GM19328 (cell line): ENCODE results near the gene PCDHGC5.

Experiments used
- ATAC-seq: cut with Tn5 transposase; IDR thresholded peaks from one replicate; pipeline ENCODE4 v1.9.1; 2021; ENCODE audit warnings: mild to moderate bottlenecking, moderate library complexity; ENCODE audit not compliant: unreplicated experiment

PCDHGC5 gene

GRCh38 chr5:141490271-141490670 is 1.4 kb downstream of the PCDHGC5 start:
- no peak for ATAC-seq

DNA sequence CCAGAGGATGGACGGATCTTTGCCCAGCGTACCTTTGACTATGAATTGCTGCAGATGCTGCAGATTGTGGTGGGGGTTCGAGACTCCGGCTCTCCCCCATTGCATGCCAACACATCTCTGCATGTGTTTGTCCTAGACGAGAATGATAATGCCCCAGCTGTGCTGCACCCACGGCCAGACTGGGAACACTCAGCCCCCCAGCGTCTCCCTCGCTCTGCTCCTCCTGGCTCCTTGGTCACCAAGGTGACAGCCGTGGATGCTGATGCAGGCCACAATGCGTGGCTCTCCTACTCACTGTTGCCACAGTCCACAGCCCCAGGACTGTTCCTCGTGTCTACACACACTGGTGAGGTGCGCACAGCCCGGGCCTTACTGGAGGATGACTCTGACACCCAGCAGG is 1.9 kb downstream of the PCDHGC5 start:
- no peak for ATAC-seq

GRCh38 chr5:141491323-141492167 is 2.7 kb downstream of the PCDHGC5 start:
- no peak for ATAC-seq

DNA sequence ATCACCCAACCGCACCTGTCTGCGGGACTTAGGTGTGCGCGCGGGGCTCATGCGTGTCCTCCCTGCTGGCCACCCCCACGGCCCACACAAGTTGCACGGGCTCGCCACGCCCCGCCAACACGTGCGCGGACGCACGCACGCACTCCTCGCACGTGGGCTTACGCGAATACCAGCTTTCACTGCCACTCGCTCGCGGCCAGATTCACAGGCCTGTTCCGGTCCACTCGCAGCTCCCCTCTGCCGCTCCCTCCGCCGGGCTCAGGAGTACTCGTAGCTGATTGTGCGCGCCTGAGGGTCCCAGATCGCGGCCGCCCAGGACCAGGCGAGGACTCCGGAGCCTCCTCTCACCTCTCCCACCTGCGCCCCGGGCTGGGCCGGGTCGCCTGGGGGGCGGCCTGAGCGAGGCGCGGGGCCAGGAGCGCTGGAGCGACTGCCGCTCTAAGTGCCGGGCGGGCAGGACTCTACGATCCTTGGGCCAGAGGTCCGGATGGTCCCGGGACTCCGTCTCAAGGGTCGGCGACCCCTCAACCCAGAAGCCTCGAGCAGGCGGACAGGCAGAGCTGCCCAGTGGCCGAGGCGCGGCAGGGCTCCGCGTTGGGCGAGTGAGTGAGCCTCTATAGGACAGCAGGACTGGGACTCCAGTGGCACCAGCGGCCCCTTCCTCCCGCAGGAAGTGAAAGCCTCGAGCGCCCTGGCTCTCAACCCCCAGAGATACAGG is 3.4 kb downstream of the PCDHGC5 start:
- ATAC-seq = no peak

DNA sequence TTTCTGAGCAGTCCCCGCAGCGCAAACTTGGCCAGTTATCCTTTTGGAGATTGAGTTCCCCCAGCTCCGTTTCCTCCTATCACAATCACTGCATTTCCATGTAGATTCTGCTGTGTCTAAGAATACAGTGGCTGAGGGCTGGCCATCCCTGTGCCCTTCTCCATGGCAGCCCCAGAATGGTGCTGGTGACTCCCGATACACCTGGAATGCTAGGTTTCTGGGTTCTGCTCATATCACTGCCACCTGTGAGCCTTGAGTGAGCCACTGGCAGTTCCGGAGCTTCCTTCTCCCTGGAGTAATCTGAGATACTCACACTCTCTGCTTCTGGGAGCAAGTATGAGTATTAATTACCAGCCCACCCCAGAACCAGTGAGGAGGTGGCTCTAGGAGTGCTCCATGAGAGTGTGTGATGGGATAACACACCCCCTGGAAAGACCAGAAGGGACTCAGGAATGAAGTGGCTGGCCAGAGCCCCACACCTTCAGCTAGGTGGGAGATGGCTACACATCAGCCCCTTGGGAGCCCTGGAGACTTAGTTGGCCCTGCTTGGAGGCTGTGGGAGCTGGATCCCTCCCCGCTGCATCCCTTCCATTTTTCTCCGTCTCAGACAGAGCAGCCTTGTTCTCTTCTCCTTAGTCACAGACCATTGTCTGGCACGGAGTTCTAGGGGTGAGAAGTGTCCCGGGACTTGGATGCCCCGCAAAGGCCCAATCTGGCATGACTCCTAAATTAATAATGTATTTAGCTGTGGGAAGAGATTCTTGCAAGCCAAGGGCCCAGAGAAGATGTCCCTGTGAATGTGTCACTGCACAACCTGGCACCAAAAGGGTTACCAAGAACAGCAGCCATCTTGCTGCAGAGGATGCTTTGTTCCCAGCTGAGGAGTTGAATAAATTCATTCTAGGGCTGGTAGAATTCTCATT is 4.9 kb downstream of the PCDHGC5 start:
- no peak for ATAC-seq

DNA sequence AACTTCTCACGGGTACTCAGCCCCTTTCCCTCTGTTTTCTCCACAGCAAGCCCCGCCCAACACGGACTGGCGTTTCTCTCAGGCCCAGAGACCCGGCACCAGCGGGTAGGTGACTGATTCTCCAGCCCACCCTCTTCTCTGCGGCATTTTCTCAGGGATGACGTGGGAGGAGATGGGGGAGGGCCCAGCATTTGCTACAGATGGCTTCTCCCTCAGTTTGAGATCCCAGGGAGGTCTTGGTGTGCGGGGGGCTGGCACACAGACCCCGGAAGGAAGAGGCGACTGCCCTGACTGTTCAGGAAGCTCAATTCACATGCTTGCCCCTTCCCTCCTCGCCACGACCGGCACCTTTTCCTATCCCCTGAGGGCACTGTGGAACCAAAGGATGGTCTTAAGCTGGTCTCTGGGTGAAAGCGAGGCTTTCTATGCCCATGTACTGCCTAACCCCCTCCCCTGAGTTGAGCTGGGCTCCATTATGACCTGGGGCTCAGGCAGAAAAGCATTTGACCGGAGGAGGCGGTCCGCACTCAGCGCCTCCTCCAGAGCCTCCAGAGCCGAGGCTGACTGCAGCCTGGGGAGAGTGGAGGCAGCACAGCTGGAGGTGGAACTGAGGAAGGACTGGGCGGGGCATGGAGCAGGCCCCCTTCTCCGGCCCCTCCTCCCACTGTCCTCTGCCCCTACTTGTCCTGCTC is 6.0 kb downstream of the PCDHGC5 start:
- no peak for ATAC-seq

- ATAC-seq = no peak
Measured at GRCh38 chr5:141495453-141495811, 6.6 kb downstream of the PCDHGC5 start.

- ATAC-seq = no peak
Measured at GRCh38 chr5:141496038-141496437, 7.2 kb downstream of the PCDHGC5 start.

DNA sequence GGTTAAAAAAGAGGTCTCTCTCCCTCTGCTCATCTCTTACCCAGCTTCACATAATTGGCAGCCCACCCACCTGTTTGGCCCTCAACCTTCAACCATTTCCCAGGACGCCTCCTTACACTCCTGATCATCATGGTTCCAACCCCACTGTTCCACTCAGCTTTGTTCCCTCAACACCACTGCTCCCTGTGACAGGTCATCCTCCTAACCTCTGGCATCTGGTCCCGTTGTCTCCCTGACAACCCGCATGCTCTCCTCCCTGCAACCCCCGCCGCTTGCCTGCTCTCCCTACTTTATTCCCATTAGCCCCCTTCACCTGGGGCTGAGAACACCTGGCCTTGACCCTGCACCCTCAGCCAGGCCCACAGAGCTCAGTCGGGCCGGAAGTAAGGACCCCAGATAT is 12.9 kb downstream of the PCDHGC5 start:
- ATAC-seq = no peak

DNA sequence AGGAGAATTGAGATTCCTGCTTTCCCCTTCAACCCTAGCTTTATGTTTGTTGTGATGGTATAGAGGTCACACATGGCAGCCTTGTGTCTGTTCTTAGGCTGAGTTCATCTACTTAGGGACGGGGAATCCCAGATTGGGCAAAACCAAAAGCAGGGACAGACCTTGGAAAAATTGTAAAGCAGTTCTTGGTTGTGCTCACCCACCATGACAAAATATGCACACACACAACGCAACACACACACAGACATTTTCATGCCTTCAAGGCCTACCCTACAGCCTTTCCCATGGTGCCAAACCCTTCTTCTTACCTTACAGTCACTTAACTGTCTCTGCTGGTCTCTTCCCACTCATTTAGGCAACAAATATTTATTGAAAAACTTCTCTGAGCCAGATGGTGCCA is 14.8 kb downstream of the PCDHGC5 start:
- ATAC-seq = no peak

DNA sequence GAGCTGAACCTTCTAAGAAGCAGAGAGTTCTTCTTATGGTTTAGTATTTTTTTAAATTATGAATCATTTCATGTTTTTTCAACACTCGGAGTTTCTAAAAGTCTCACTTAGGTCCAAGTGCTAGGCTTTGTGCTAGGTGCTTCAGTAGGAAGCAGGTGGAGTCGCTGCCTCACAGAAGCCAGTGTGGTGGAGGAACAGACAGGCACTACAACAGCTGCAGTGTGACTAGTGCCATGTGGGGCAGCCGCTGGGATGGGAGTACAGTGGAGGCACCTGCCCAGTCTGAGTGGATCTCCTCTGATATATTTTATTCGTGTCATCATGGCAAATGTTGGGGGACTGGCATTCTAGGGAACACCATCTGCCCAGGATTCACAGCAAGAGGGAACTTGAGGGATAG is 15.3 kb downstream of the PCDHGC5 start:
- ATAC-seq = no peak

GRCh38 chr5:141506381-141507155 is 17.7 kb downstream of the PCDHGC5 start:
- ATAC-seq = no peak

DNA sequence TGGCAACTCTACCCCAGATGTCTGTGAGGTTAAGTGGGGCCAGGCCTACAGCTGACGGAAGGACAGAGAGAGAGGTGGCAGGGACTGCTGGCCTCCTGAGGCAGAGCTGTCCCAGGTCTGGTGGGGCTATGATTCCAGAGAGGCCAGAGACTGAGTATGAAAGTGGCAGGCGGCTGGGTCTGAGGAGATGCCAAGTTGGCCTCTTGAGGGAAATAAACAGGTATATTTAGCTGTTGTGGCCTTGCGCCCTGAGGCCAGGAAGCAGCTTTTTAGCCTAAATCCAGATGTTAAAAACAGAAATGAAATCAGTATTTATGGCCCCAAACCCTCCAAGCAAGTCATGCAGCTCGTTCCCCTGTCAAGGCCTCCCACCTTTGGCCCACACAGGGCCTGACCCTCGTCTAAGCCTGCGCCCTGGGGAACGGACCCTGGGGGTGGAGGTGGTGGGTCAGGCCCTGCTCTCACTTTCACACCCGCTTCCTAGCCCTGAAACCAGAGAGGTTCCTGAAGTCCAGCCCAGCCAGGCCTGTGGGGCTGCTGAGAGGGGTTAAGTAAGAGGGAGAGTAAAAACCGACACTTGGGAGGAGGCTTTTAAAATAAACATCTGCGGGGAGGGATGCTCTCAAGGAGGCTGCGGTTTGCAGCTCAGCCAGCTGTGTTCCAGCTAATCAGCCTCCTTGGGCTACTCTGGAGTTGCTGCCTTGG is 18.7 kb downstream of the PCDHGC5 start:
- ATAC-seq = peak; percentile 29

DNA sequence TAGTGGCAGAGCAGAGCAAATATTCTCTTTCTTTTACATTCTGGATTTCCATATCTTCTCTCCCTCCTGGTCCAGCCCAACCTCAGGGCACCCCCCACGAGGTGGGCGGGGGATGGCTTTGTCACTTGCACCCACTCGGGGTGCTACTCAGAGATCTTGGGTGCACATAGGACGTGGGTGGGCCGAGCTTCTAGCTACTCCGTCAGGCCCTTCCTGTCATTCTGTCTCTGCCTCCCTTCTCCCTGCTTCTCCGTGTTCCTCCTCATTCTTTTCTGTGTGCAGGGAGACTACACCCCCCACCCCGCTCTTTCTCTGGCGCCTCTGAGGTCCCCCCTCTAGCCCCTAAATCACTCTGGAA is 19.5 kb downstream of the PCDHGC5 start:
- ATAC-seq = no peak

DNA sequence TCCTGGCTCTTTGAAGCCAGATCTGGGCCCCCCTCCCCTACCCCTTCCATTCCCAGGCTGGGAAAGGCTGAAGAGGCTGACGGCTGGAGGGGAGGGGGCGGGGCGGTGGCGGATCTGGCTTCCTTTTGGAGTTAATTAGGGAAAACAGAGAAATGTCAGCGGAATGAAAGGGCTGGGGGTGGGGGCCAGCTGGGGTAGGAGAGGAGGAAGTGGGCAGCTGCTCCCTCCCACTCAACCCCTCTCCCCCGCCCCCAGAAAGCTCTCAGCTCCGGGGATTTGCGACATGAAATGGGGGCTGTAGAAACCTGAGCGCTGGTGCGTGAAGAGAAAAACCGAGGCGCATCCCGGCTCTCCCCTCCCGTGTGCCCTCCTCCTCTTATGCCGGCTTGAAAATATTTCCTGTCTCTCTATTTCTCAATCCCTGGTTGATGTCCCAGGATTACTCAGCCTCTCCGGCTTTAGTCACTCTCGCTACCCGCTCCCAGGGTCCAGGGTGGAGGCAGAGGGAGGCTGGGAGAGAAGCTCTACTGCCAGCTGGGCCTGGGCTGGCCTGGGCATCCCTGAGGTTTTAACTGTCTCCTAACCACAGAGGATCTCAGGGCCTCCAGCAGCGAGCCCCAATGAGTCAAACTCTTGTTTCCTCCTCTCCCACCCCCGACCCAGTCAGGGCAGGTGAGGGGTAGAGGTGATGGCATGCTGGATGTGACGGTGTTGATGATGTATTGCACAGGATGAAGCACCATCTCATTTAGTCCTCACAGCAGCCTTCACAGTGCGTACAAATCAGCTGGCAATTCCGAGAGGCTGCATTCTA is 20.1 kb downstream of the PCDHGC5 start:
- ATAC-seq = no peak

DNA sequence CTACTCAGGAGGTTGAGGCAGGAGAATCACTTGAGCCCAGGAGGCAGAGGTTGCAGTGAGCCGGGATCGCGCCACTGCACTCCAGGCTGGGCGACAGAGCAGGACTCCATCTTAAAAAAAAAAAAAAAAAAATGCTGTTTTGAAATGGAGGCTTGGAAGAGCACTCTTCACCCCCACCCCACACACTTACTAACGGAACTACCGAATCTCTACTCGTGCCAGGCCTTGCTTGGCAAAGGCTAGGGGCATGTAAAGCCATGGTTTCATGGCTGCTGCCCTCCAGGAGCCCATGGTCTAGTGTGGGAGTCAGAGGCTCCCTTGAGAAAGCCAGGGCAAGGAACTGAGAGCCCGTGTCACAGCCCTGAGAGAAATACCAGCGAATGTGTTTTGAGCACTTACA is 21.3 kb downstream of the PCDHGC5 start:
- no peak for ATAC-seq

DNA sequence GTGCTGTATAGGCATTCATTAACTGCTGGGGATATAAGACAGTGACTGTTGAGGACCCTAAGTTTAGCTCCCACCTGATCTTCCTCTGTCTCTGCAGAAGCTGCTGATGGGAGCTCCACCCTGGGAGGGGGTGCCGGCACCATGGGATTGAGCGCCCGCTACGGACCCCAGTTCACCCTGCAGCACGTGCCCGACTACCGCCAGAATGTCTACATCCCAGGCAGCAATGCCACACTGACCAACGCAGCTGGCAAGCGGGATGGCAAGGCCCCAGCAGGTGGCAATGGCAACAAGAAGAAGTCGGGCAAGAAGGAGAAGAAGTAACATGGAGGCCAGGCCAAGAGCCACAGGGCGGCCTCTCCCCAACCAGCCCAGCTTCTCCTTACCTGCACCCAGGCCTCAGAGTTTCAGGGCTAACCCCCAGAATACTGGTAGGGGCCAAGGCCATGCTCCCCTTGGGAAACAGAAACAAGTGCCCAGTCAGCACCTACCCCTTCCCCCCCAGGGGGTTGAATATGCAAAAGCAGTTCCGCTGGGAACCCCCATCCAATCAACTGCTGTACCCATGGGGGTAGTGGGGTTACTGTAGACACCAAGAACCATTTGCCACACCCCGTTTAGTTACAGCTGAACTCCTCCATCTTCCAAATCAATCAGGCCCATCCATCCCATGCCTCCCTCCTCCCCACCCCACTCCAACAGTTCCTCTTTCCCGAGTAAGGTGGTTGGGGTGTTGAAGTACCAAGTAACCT is 22.1 kb downstream of the PCDHGC5 start:
- peak; percentile 31 for ATAC-seq

GRCh38 chr5:141511771-141512325 is 23.0 kb downstream of the PCDHGC5 start:
- ATAC-seq = no peak
